PC-3 (cell line): ENCODE results near the gene ZNF185.

Source experiments
- EZH2 ChIP-seq: fragments of 300-600 bp; sonication (generic); IDR thresholded peaks from one replicate; pipeline ENCODE4 v1.6.1; 2017; ENCODE audit warnings: antibody characterized with exemption, mild to moderate bottlenecking, low read length; ENCODE audit not compliant: unreplicated experiment
- TF ChIP-seq, protein P1 (sequence below): fragments of 300-600 bp; sonication (generic); conservative IDR thresholded peaks from 2 replicates; pipeline ENCODE4 v1.5.1; 2017; ENCODE audit warnings: antibody characterized with exemption, low read depth, mild to moderate bottlenecking, low read length

DNA sequence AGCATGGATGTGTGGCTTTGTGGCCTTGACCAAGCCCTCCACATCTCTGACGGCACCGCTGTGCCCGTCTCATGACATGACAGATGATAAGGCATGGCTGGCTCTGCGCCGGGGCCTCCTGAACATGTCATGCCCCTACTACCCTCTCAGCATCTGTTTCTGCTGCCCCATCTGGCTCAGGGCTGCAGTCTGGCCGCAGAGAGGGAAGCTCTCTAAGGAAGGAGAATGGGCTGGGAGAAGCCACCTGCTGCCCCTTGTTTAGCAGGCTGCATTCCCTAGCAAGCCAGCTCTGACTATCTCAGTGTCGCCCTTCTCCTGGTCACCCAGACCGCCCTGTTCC is 7.2 kb downstream of the ZNF185 start:
- TF ChIP-seq, protein P1, sequence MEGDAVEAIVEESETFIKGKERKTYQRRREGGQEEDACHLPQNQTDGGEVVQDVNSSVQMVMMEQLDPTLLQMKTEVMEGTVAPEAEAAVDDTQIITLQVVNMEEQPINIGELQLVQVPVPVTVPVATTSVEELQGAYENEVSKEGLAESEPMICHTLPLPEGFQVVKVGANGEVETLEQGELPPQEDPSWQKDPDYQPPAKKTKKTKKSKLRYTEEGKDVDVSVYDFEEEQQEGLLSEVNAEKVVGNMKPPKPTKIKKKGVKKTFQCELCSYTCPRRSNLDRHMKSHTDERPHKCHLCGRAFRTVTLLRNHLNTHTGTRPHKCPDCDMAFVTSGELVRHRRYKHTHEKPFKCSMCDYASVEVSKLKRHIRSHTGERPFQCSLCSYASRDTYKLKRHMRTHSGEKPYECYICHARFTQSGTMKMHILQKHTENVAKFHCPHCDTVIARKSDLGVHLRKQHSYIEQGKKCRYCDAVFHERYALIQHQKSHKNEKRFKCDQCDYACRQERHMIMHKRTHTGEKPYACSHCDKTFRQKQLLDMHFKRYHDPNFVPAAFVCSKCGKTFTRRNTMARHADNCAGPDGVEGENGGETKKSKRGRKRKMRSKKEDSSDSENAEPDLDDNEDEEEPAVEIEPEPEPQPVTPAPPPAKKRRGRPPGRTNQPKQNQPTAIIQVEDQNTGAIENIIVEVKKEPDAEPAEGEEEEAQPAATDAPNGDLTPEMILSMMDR: no peak
- no peak for TF ChIP-seq EZH2
